CD4-positive, alpha-beta T cell (primary cell): ENCODE measurements around the gene RYK. TPM values are rescaled to one million over a fixed set of nuclear protein-coding genes. Genes with fewer than 3 reads are reported as not detected.

Experiments
- ATAC-seq: fragments of 200-7000 bp; cut with Tn5 transposase; one replicate; pipeline ENCODE4 v1.10.0; 2022; ENCODE audit warnings: mild to moderate bottlenecking; ENCODE audit not compliant: poor library complexity
- CTCF ChIA-PET: fragments of 350-600 bp; sonication (Branson Sonifier 250); formaldehyde crosslinking; loops from one replicate; lab custom pipeline; 2021; ENCODE audit warnings: antibody characterized with exemption, inconsistent platforms; lab: Charles Lee
- POLR2A ChIA-PET: fragments of 350-600 bp; sonication (Branson Sonifier 250); formaldehyde crosslinking; loops from one replicate; lab custom pipeline; 2021; ENCODE audit warnings: antibody characterized with exemption, inconsistent platforms; lab: Charles Lee
- DNase-seq, 14 experiments: peaks; one replicate each; pipeline ENCODE4 v3.0.0-alpha.2; 2013 to 2020; ENCODE audit warnings: mixed read lengths in 2 of 14
- H3K27ac ChIP-seq, 2 donors: one replicate each; pipeline versions ENCODE4 v1.5.1 to v1.7.0; 2013; ENCODE audit warnings: low read length in 2 of 2, low read depth in 1 of 2, mild to moderate bottlenecking in 1 of 2
- H3K27me3 ChIP-seq, 2 experiments: 1 replicate in 1 of 2; 2 replicates in 1 of 2; pipeline versions ENCODE4 v1.6.1 to v1.7.0; 2013; ENCODE audit warnings: low read length in 2 of 2, control low read depth in 1 of 2, mild to moderate bottlenecking in 1 of 2, moderate library complexity in 1 of 2; ENCODE audit not compliant: insufficient read depth in 2 of 2, control insufficient read depth in 1 of 2
- H3K36me3 ChIP-seq: one replicate; pipeline ENCODE4 v1.6.1; 2013; ENCODE audit warnings: low read length, control low read depth; ENCODE audit not compliant: insufficient read depth
- H3K4me1 ChIP-seq: one replicate; pipeline ENCODE4 v1.6.1; 2013; ENCODE audit warnings: low read length, control low read depth; ENCODE audit not compliant: insufficient read depth
- H3K4me3 ChIP-seq: one replicate; pipeline ENCODE4 v1.5.1; 2013; ENCODE audit warnings: mild to moderate bottlenecking, low read length, moderate library complexity
- H3K9me3 ChIP-seq, 2 experiments: 1 replicate in 1 of 2; 2 replicates in 1 of 2; pipeline versions ENCODE4 v1.6.1 to v1.7.0; 2013; ENCODE audit warnings: low read length in 2 of 2, mild to moderate bottlenecking in 2 of 2, control low read depth in 1 of 2, moderate library complexity in 1 of 2; ENCODE audit not compliant: control insufficient read depth in 1 of 2, insufficient read depth in 1 of 2
- H3K27ac Mint-ChIP-seq: one replicate; pipeline ENCODE4 v1.8.0; 2020; ENCODE audit warnings: mixed read lengths
- H3K27me3 Mint-ChIP-seq: one replicate; pipeline ENCODE4 v1.8.0; 2021; ENCODE audit warnings: mixed read lengths
- H3K36me3 Mint-ChIP-seq: one replicate; pipeline ENCODE4 v1.8.0; 2021; ENCODE audit warnings: low read depth, mixed read lengths
- H3K4me1 Mint-ChIP-seq: one replicate; pipeline ENCODE4 v1.8.0; 2021; ENCODE audit warnings: low read depth, mixed read lengths
- H3K4me3 Mint-ChIP-seq: one replicate; pipeline ENCODE4 v1.8.0; 2020; ENCODE audit warnings: mild to moderate bottlenecking, mixed read lengths
- H3K9me3 Mint-ChIP-seq: one replicate; pipeline ENCODE4 v1.8.0; 2020; ENCODE audit warnings: mixed read lengths
- intact Hi-C, 2 experiments: fragments of 100-400 bp; cut with DNase I in 1 of 2; cut with micrococcal nuclease in 1 of 2; formaldehyde crosslinking; loops; one replicate each; pipeline versions ENCODE4 v1.15.1 to v1.9.0; 2023 to 2025; cut with DNase I, micrococcal nuclease
- total RNA-seq, 174 experiments: library from RNA in 2 of 174; stranded (reverse) in 2 of 174; gene quantifications; one replicate each; pipeline ENCODE4 v1.2.3 and lab custom pipeline; 2021 to 2026
- TF ChIP-seq, protein P1 (sequence below): fragments of 200-600 bp; IDR thresholded peaks from one replicate; pipeline ENCODE4 v1.8.0; 2022; ENCODE audit warnings: antibody characterized with exemption, mild to moderate bottlenecking

RYK gene
- total RNA-seq, 2 experiments from 2014 or later: 57.6 to 59.2 TPM

DNA sequence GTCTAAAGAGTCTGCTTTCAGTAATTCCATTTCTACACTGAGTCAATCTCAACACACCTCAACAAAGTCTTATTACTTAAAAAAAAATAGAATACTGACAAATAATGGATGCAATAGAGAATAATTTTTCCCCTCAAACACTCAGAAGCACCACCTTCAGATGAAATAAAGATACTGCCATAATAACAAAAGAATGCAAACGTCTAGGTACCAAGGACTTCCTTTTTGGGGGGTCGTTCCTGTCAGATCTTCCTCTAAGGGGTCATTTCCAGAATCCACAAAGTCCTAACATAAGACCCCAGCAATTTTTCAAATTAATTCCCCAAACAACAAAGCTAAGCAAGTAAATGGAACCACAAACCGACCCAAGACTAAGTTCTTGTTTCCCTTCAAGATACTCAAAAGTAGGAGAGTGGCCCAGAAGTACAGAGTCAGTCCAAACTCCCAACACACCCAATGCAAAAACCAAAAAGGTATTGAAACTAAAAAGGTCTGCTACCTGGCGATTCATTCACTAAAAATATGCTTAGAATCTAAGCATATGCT, 1.3 kb downstream of the RYK start:
- H3K27ac ChIP-seq: peak overlapping the region in 1 of 2 donors; percentile 38
- DNase-seq (peak in 2 of 14 experiments; percentile 8 to 10), ATAC-seq (peak; percentile 5)
- H3K4me3 ChIP-seq: peak overlapping the region; percentile 67
- H3K27me3 ChIP-seq: no peaks in the 10 kb centered on the region
- TF ChIP-seq, protein P1, sequence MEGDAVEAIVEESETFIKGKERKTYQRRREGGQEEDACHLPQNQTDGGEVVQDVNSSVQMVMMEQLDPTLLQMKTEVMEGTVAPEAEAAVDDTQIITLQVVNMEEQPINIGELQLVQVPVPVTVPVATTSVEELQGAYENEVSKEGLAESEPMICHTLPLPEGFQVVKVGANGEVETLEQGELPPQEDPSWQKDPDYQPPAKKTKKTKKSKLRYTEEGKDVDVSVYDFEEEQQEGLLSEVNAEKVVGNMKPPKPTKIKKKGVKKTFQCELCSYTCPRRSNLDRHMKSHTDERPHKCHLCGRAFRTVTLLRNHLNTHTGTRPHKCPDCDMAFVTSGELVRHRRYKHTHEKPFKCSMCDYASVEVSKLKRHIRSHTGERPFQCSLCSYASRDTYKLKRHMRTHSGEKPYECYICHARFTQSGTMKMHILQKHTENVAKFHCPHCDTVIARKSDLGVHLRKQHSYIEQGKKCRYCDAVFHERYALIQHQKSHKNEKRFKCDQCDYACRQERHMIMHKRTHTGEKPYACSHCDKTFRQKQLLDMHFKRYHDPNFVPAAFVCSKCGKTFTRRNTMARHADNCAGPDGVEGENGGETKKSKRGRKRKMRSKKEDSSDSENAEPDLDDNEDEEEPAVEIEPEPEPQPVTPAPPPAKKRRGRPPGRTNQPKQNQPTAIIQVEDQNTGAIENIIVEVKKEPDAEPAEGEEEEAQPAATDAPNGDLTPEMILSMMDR: no peak
- H3K36me3 Mint-ChIP-seq: peaks cover 32% of the 10 kb centered on the region
- H3K9me3 Mint-ChIP-seq: no peaks in the 10 kb centered on the region
- ChIA-PET POLR2A (interaction anchor here (1.0 to 1.9 kb wide), 4 partner anchors 17 to 237 kb away, joined by 3 to 22 read pairs (median 4); partner anchors contain the start of genes ANAPC13 and CEP63), CTCF (interaction anchor here (2.1 to 2.6 kb wide), 2 partner anchors 8 to 37 kb away, joined by 7 to 12 read pairs; no protein-coding TSS in a partner anchor)
- H3K9me3 ChIP-seq: no peaks in the 10 kb centered on the region
- H3K27me3 Mint-ChIP-seq: no peaks in the 10 kb centered on the region
- H3K27ac Mint-ChIP-seq: peak overlapping the region; percentile 96
- peak overlapping the region; percentile 97 for H3K4me3 Mint-ChIP-seq
- peaks cover 21% of the 10 kb centered on the region for H3K4me1 ChIP-seq
- intact Hi-C loops: loop anchor here in 1 of 2 experiments (10.0 kb wide), 1 partner anchor 445 kb away; the partner anchor contains the start of gene SRPRB
- no peaks in the 10 kb centered on the region for H3K36me3 ChIP-seq
- H3K4me1 Mint-ChIP-seq: peaks cover 70% of the 10 kb centered on the region

GRCh38 chr3:134244921-134245320, 5.7 kb downstream of the RYK start:
- intact Hi-C loops: loop anchor here in 1 of 2 experiments (10.0 kb wide), 1 partner anchor 440 kb away; the partner anchor contains the start of gene SRPRB
- CTCF ChIA-PET: interaction anchor here (2.9 kb wide), 1 partner anchor 32 kb away, joined by 10 read pairs; no protein-coding TSS in a partner anchor

DNA sequence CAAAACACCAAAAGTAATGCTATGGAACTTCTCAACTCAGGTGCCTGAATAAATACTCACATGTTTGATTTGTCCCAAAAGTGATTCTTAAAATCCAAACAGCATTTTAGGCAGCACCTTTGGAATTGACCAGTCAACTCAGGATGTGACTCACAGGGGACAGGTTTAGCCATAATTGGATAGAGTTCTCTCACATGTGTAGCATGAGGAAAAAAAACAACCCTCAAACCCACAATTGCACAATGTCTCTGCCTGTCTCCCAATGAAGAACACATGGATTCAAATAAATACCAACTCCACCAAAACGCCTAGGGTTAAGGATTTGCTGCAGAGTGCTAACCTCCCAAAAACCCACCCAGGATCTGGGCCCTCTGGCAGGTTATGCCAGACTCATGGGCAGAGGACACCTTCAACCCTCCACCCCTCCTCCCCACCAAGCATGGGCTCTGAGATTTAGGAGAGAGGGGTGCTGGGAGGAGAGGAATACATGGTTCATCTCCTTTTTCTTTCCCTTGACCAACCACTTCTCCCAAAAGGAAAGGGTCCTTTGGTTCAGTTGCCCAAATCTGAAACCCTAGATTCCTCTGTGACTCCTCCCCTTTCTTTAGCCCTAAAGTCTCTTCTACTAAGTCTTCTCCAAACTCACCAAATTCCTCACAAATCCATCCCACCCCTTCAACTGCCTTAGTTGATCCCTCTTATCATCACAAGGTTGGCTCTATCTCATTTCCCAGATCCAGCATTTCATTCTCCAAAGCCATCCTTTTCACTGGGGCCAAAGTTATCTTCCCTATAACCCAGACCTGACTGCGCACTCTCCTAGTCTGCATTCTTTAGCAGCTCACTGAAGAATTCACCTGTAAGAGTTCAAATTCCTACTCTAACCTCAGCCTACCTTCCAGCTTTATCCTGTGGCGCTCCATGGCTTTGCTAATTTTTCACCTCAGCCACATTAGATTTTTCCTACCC, 7.7 kb downstream of the RYK start:
- H3K27ac Mint-ChIP-seq: no peak overlapping the region
- H3K4me3 ChIP-seq: no peak overlapping the region
- H3K36me3 Mint-ChIP-seq: peaks cover 15% of the 10 kb centered on the region
- TF ChIP-seq, protein P1: no peak
- ATAC-seq (no peak), DNase-seq (no peak)
- ChIA-PET CTCF (interaction anchor here (2.9 kb wide), 1 partner anchor 30 kb away, joined by 10 read pairs; no protein-coding TSS in a partner anchor), POLR2A (no interaction called here)
- H3K36me3 ChIP-seq: no peaks in the 10 kb centered on the region
- no peaks in the 10 kb centered on the region for H3K9me3 Mint-ChIP-seq
- intact Hi-C loops: loop anchor here in 1 of 2 experiments (10.0 kb wide), 1 partner anchor 438 kb away; the partner anchor contains the start of gene SRPRB
- no peak overlapping the region for H3K27ac ChIP-seq
- peaks cover 85% of the 10 kb centered on the region for H3K4me1 Mint-ChIP-seq
- no peaks in the 10 kb centered on the region for H3K27me3 Mint-ChIP-seq
- no peaks in the 10 kb centered on the region for H3K9me3 ChIP-seq
- H3K27me3 ChIP-seq: no peaks in the 10 kb centered on the region
- H3K4me3 Mint-ChIP-seq: peak overlapping the region; percentile 12
- H3K4me1 ChIP-seq: peaks cover 23% of the 10 kb centered on the region

More at GRCh38 chr3:134244921-134245320, 5.7 kb downstream of the RYK start:
- peak overlapping the region; percentile 4 for H3K4me3 Mint-ChIP-seq
- peaks cover 85% of the 10 kb centered on the region for H3K4me1 Mint-ChIP-seq
- no peaks in the 10 kb centered on the region for H3K9me3 Mint-ChIP-seq
- H3K27ac ChIP-seq: no peak overlapping the region
- peaks cover 26% of the 10 kb centered on the region for H3K36me3 Mint-ChIP-seq
- no peaks in the 10 kb centered on the region for H3K27me3 Mint-ChIP-seq
- TF ChIP-seq, protein P1: no peak
- no peak overlapping the region for H3K4me3 ChIP-seq
- ATAC-seq: no peak
- DNase-seq: no peak
- H3K27ac Mint-ChIP-seq: no peak overlapping the region
- POLR2A ChIA-PET: no interaction called here
- no peaks in the 10 kb centered on the region for H3K9me3 ChIP-seq
- peaks cover 20% of the 10 kb centered on the region for H3K4me1 ChIP-seq
- H3K36me3 ChIP-seq: no peaks in the 10 kb centered on the region
- no peaks in the 10 kb centered on the region for H3K27me3 ChIP-seq
